HL-60 (cell line): ENCODE data around the gene KRT77.
"Not testable (repeated sequence)": the region's sequence is repeated elsewhere in the genome, so short reads cannot be mapped to it uniquely, and the experiment has no call there.

Source experiments
- DNase-seq, 2 experiments: peaks; one replicate each; pipeline ENCODE4 v3.0.0-alpha.2; 2010 to 2020; ENCODE audit warnings: low read depth in 1 of 2, low spot score in 1 of 2
- H3K27ac ChIP-seq: fragments of 250-450 bp; sonication (Bioruptor Pico); replicated peaks from 2 replicates; pipeline ENCODE4 v1.5.1; 2020; ENCODE audit warnings: mild to moderate bottlenecking, moderate library complexity
- H3K27me3 ChIP-seq: fragments of 250-450 bp; sonication (Bioruptor Pico); 2 replicates; pipeline ENCODE4 v1.5.1; 2021; ENCODE audit warnings: mild to moderate bottlenecking, moderate library complexity; ENCODE audit not compliant: insufficient read depth, poor library complexity, severe bottlenecking
- H3K4me3 ChIP-seq: replicated peaks from 2 replicates; pipeline ENCODE4 v1.5.1; 2011; ENCODE audit warnings: mild to moderate bottlenecking, control low read depth, low read length; ENCODE audit not compliant: insufficient read depth
- CTCF ChIP-seq: IDR thresholded peaks from one replicate; pipeline ENCODE4 v1.5.1; 2011; ENCODE audit warnings: low read length, control low read depth, inconsistent platforms; ENCODE audit not compliant: insufficient read depth
- GABPA ChIP-seq: IDR thresholded peaks from 2 replicates; pipeline ENCODE4 v1.6.1; 2012; ENCODE audit warnings: low read depth
- POLR2AphosphoS5 ChIP-seq: IDR thresholded peaks from 2 replicates; pipeline ENCODE4 v1.6.1; 2012; ENCODE audit warnings: low read depth
- REST ChIP-seq: IDR thresholded peaks from 2 replicates; pipeline ENCODE4 v1.6.1; 2012; ENCODE audit warnings: low read depth; ENCODE audit not compliant: insufficient replicate concordance
- SPI1 ChIP-seq: IDR thresholded peaks from 2 replicates; pipeline ENCODE4 v1.6.1; 2012; ENCODE audit warnings: low read depth, mild to moderate bottlenecking, borderline replicate concordance
- long read RNA-seq: library from polyadenylated mRNA; unstranded; transcript quantifications from one replicate; pipeline ENCODE4 v2.0.0, GENCODE V29; 2020

KRT77 gene
- long read RNA-seq, result 0 reads

- H3K27ac ChIP-seq, result no peak within 1 kb of the TSS
- H3K27me3 ChIP-seq, result no peaks in the 10 kb centered on the region
- TF ChIP-seq CTCF, result no peak
- TF ChIP-seq GABPA, result no peak
- no peak for TF ChIP-seq REST
- TF ChIP-seq SPI1, result no peak
- TF ChIP-seq POLR2AphosphoS5, result no peak
- no peak within 1 kb of the TSS for H3K4me3 ChIP-seq
- no peak for DNase-seq
Observed at GRCh38 chr12:52703424-52703823, at the start of gene KRT77. Gene KRT77, minus strand, starts transcription at chr12:52703524. Its CDS starts 90 bp downstream, at chr12:52703434.

GRCh38 chr12:52752516-52752915 lies 49.2 kb upstream of the KRT77 start:
- Histone ChIP-seq H3K27me3 (no peaks in the 10 kb centered on the region), H3K4me3 (no peak overlapping the region), H3K27ac (no peak overlapping the region)
- TF ChIP-seq CTCF (no peak), SPI1 (no peak), POLR2AphosphoS5 (no peak), GABPA (no peak), REST (no peak)
- DNase-seq, result no peak

GRCh38 chr12:52751795-52752194 lies 48.5 kb upstream of the KRT77 start:
- H3K4me3 ChIP-seq, result no peak overlapping the region
- no peak overlapping the region for H3K27ac ChIP-seq
- no peak for DNase-seq
- TF ChIP-seq GABPA, result no peak
- TF ChIP-seq SPI1, result no peak
- no peak for TF ChIP-seq CTCF
- TF ChIP-seq POLR2AphosphoS5, result no peak
- TF ChIP-seq REST, result no peak
- H3K27me3 ChIP-seq, result no peaks in the 10 kb centered on the region

GRCh38 chr12:52750532-52750931 lies 47.2 kb upstream of the KRT77 start:
- H3K27me3 ChIP-seq, H3K27ac ChIP-seq, H3K4me3 ChIP-seq, DNase-seq: not testable (repeated sequence)
